PFSK-1 (cell line): ENCODE data around the gene HK1.

Experiments used
- FOXP2 ChIP-seq: optimal IDR thresholded peaks from 2 replicates; pipeline ENCODE3; 2011; ENCODE audit warnings: borderline replicate concordance, control low read depth, inconsistent platforms; ENCODE audit not compliant: insufficient read depth; ENCODE audit errors: extremely low read length, extremely low read depth
- POLR2AphosphoS5 ChIP-seq: IDR thresholded peaks from 2 replicates; pipeline ENCODE4 v1.6.1; 2012; ENCODE audit warnings: low read depth, mild to moderate bottlenecking, control low read depth, low read length, moderate library complexity
- REST ChIP-seq, 2 experiments: IDR thresholded peaks; 2 replicates each; pipeline versions ENCODE4 v1.6.1 to v1.8.0; 2011 to 2012; ENCODE audit warnings: low read depth in 2 of 2, low read length in 2 of 2, control low read depth in 1 of 2, inconsistent platforms in 1 of 2, mild to moderate bottlenecking in 1 of 2, moderate library complexity in 1 of 2; ENCODE audit not compliant: insufficient read depth in 1 of 2
- SIN3A ChIP-seq: IDR thresholded peaks from 2 replicates; pipeline ENCODE4 v1.6.1; 2012; ENCODE audit warnings: mild to moderate bottlenecking, low read length, moderate library complexity, borderline replicate concordance; ENCODE audit not compliant: insufficient read depth
- TAF1 ChIP-seq: IDR thresholded peaks from 2 replicates; pipeline ENCODE4 v1.6.1; 2012; ENCODE audit warnings: low read length, control low read depth, borderline replicate concordance; ENCODE audit not compliant: insufficient read depth

Gene HK1

GRCh38 chr10:69419096-69419743, 140.9 kb downstream of the HK1 start:
- no peak for TF ChIP-seq SIN3A
- no peak for TF ChIP-seq REST (IDR thresholded peaks at IDR 0.05; ENCODE audit: insufficient read depth in 1 of 2, low read depth in 2 of 2, low read length in 2 of 2)
- no peak for TF ChIP-seq POLR2AphosphoS5
- TF ChIP-seq TAF1, result no peak
- no peak for TF ChIP-seq FOXP2

- TF ChIP-seq SIN3A, result no peak
- no peak for TF ChIP-seq POLR2AphosphoS5
- no peak for TF ChIP-seq TAF1
- TF ChIP-seq REST (IDR thresholded peaks at IDR 0.05; ENCODE audit: insufficient read depth in 1 of 2, low read depth in 2 of 2, low read length in 2 of 2), result no peak
- no peak for TF ChIP-seq FOXP2
Measured at GRCh38 chr10:69419744-69420126, 141.4 kb downstream of the HK1 start.

- TF ChIP-seq POLR2AphosphoS5, result no peak
- no peak for TF ChIP-seq TAF1
- no peak for TF ChIP-seq FOXP2
- no peak for TF ChIP-seq SIN3A
- TF ChIP-seq REST (IDR thresholded peaks at IDR 0.05; ENCODE audit: insufficient read depth in 1 of 2, low read depth in 2 of 2, low read length in 2 of 2), result no peak
Measured at GRCh38 chr10:69421611-69422308, 143.5 kb downstream of the HK1 start.

- TF ChIP-seq TAF1 (no peak), FOXP2 (no peak), POLR2AphosphoS5 (no peak), REST (IDR thresholded peaks at IDR 0.05; ENCODE audit: insufficient read depth in 1 of 2, low read depth in 2 of 2, low read length in 2 of 2) (no peak), SIN3A (no peak)
Measured at GRCh38 chr10:69422676-69423075, 144.4 kb downstream of the HK1 start.
